NCI-H82 (cell line): ENCODE measurements around the gene GRIK3.
A peak's percentile ranks its signal among the peaks of the same experiment; 100 is the strongest.

ENCODE experiments used
- DNase-seq: peaks from one replicate; lab custom pipeline; 2025; lab: John Stamatoyannopoulos, UW

The GRIK3 gene

DNA sequence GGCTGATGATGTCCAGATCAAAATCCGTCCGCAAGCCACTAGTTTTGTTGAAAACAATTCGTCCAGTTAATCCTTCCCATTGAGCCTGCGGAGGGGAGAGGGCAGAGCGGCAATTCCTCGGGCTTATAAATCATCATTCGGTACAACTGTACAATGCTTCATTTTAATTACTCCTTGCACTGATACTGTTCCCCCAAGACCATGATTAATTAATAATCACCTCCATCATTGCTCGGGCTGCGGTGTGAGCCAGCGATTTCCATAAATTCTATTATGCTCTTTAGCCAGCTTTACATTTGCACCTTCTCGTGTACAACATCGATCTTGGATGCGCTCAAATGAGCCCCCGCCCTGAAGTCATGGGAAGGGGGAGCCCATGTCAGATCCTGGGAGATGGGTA lies 180.7 kb downstream of the GRIK3 start:
- no peak for DNase-seq

- no peak for DNase-seq
Observed at GRCh38 chr1:36852586-36852985, 181.7 kb downstream of the GRIK3 start.

DNA sequence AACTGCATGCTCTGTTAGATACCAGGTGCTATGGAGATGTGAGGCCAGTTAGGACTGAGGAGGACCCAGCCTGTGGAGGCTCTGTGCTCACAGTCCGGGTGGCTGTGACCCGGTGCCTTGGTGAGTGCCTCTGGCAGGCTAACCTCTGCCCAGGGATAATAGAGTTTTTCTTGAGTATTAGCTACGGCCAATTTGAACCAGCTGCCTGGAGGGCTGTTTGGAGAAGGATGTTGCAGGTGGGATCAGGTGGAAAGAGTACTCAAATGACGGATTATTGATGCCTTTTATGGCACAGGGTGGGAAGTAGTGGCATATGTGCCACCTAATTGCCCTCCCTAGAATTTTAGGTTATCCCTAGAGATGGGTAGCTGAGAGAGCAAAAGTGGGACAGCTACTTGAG lies 182.7 kb downstream of the GRIK3 start:
- DNase-seq = no peak

DNA sequence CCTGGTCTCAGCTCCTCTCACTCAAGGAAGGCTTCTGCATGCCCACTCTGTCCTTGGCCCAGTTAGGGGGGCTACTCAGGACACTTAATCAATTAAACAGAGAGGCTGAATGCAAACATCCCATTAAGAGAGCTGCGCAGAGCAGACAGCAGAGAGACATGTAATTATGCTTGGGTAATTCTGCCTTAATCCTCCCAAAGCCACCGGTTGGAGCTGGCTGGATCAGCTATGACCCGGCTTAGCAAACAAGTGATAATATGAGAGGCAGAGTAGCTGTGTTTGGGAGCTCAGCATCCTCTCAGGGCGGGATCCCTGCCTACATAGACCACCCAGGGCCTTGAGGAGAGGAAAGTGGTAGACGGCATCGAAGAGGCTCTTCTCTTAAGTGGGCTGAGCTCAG lies 183.2 kb downstream of the GRIK3 start:
- peak; percentile 99 for DNase-seq

DNA sequence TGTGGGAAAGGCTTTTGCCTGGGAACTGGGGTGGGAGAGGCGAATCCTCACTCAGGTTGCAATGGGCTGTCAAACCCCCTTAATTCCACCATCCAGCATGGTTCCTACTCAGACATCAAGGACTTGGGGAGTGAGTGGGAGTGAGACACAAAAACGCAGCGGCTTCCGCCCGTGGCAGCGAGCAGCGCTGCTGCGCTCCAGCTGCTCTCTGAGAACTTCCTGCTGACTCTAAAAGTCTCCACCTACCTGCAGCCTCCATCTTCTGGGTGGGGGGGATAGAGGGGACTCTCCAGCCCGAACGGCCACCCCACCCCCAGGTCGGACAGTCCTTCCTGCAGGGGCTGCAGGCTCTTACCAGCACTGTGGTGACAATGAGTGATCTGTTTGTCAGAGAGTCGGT lies 184.4 kb downstream of the GRIK3 start:
- no peak for DNase-seq

GRCh38 chr1:36847761-36848160 lies 186.6 kb downstream of the GRIK3 start:
- peak; percentile 86 for DNase-seq

DNA sequence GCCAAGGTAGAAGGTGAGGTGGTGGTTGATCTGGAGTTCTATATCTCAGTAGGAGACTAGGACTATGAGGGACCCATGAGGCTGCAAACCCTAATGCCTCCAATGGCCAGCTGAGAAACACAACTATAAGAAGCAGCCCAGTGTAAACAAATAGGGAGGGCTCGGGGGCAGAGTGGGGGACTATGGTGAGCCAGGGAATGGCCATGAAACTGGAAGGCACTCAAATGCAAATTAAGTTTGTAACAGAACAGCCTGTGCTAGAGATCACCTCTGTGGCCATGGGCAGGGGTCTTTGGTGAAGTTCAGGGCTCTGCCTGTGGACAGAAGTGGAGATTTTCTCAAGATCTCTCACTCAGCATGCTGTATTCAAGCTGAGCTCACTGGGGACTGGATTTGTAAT lies 187.1 kb downstream of the GRIK3 start:
- no peak for DNase-seq

DNA sequence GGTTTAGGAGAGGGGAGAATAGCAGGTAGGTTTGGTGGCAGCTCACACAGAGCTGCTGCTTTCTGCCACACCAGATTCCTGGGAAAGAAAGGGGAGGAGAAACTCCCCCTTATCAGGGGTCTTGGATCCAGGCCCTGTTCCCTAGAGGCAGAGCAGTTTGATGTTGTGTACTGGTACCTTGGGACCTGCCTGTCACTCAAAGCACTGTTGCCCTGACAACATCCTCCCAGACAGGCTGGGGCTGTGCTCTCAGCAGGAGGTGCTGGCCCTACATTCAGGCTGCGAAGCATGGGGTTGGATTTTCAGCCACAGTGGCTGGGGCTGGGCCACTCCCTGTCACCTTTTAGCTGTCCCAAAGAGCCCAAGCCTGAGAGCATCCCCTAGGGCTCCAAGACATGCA lies 188.0 kb downstream of the GRIK3 start:
- DNase-seq = peak; percentile 53

- no peak for DNase-seq
Observed at GRCh38 chr1:36845802-36846201, 188.5 kb downstream of the GRIK3 start.

DNA sequence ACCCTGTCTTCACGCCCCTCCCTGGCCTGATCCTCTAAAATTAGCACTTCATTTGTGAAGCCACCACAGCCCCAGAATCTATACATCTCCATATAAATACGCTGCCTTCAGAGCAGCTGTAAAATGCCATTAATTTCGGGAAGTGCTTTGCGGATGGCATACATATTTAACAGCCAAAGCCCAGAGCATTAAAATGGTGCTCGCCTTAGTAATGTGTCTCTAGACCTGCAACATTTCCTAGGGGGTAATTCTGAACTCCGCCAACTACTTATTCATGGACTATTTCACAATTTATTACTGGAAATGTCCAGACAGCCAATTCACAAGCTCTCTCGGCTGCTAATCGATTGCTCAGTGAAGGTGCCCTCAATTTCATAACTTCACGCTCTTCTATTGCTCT lies 189.4 kb downstream of the GRIK3 start:
- DNase-seq = no peak

DNA sequence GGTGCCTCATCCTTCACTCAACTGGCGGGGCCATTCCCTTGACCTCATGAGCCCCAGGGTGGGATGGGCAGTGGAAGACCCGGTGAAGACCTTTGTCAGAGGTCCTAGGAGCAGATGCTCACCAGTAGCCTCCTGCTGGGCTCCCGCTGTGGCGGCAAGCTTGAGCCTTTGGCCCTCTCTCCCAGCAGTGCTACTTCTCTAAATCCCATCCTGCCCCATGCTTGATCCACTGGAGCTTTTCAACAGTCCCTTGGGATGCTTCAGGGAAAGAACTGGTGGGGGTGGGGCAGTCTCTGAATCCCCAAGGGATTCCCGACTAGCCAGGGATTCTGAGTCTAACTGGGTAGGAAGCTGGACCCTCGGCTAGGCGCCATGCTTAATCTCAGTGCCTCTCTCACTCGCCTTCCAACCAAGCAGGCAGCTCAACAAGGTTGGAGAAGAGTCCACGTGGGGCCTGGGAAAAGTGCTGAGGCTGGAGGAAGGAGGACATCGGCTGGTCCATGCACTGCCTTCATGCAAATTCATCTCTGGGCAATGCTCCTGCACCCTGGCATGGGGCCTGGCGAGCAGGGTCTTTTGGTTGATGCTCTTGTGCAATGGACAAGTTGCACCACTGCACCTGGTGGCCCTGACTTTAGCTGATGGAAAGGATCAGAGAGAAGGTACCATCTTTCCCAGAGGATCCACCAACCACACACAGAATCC lies 190.3 kb downstream of the GRIK3 start:
- peak; percentile 97 for DNase-seq

- DNase-seq = no peak
Observed at GRCh38 chr1:36843027-36843426, 191.3 kb downstream of the GRIK3 start.

DNA sequence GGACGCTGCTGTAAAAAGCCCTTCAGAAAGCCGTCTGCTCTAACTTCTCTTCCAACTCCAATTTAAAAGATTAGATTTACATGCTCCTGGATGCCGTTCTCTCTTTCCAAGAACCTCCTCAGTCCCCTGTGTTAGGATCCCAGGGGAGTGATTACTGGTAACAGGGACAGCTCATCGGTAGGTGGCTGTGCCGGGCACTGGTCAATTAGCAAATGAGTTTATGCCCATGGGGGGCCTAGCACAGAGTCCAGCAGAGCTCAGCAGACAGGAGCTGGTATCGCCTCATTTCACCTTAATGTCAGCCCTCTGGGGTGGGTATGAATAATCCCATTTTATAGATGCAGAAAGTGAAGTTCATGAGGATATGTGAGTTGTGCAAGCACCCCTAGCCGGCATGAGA lies 191.9 kb downstream of the GRIK3 start:
- peak; percentile 24 for DNase-seq

DNA sequence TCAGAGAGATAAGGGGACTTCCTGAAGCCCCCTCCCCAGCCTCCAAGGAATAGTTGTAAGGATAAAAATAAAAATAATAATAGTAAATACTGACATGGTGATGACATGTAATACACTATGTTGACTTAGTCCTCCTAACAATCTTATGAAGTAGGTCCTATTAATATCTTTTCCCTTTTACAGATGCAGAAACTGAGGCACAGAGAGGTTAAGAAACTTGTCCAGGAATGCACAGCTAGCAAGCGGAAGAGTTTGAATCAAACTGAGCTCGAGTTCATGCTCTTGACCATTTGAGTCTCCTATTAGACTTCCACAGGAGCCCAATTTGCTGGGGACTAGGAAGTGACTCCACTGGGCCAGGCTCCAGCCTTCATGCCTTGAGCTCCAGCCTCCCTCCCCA lies 194.8 kb downstream of the GRIK3 start:
- no peak for DNase-seq

- DNase-seq = no peak
Observed at GRCh38 chr1:36838888-36839287, 195.4 kb downstream of the GRIK3 start.

DNA sequence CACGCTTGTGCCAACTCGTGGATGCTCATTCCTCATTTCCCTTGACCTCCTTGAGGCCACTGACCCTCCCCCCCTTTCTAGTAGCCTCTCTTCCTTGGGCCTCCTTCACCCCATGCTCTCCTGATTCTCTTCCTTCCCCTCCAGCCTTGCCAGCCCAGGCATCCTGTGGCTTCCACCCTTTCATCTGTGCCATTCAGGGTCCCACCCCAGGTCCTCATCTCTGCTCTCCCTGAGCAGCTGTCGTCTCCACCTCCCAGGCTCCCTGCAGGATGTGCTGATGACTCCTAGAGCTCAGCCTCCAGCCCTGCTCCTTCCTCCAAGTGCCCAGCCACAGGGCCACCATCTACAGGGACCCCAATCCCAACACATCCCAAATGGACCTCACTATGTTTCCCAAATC lies 197.4 kb downstream of the GRIK3 start:
- DNase-seq = no peak

DNA sequence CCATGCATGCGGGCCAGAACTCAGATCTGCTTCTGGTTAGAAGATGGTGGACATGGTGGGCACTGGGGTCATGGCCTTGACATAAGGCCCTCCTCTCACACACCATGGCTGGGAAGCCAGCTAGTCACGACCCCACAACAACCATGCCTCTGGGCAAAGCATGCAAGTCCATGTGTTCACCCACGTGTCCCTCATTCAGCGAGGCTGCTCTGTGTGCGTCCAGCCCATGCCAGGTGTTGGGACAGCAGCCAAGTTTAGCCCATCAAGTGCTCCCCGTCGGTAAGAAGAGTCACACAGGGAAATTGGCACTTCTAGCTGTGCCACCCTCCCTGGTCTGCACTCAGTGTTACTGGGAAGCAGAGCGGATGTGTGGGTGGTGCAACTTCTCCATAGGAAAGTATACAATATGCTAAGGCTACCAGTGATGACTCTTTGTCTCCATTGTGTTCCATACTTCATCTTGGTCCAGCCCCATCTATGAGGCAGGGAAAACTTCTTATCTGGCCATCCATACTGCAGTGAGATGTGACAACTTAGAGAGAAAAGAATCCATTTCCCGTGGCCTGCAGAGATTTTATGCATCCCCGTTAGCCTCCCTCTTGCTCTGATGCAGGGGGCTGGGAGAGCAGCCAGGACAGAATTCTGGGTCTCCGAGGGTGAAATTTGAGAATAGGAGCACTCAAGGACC lies 198.0 kb downstream of the GRIK3 start:
- DNase-seq = no peak

DNA sequence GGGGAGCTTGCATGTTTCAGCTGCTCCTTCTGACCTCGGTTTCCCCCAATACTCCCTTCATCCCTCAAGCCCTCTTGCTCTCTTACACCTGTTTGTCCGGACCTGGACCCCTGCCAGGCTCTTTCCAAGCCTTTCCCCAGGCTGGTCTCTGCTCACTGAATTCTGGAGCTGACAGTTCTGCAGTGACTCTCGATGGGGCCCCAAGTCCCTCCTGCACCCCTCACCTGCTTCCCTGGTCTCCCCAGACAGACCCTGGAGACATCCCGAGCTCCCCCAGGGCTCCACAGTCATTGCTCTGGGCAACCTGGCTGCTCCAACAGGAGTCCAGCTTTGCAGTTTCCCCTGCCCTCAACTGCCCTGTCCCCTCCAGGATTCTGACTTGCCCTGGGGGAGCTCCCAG lies 198.6 kb downstream of the GRIK3 start:
- DNase-seq = no peak

DNA sequence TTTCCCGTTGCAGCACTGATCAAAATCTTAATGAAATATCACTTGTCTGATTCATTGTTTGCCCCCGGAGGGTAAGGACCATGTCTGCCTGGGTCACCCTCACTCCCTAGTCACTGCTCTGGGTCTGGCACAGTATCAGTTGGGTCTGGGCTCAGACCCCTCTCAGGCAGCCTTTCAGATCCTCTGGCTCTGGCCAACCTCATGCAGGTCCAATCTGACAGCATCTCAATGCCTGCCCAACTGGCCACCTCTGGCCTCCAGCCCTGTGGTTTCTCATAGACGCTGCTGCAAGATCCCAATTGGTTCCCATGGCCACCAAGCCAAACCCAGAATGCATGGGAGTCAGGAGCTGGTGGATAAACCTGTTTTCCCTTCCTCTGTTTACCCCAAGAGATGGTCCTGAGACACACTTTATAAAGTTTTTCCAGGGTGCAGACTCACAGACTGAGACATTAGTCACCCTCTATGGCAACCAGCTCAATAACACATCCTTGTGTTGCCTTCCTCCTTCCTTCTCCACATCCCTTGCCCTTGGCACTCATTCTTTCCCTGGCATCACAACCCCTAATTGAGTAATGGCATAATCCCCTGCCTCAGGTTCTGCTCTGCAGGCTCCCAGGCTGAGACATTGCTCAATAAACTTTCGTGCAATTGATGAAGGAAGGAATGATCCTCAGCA lies 199.2 kb downstream of the GRIK3 start:
- no peak for DNase-seq

- no peak for DNase-seq
Observed at GRCh38 chr1:36834586-36834985, 199.7 kb downstream of the GRIK3 start.

DNA sequence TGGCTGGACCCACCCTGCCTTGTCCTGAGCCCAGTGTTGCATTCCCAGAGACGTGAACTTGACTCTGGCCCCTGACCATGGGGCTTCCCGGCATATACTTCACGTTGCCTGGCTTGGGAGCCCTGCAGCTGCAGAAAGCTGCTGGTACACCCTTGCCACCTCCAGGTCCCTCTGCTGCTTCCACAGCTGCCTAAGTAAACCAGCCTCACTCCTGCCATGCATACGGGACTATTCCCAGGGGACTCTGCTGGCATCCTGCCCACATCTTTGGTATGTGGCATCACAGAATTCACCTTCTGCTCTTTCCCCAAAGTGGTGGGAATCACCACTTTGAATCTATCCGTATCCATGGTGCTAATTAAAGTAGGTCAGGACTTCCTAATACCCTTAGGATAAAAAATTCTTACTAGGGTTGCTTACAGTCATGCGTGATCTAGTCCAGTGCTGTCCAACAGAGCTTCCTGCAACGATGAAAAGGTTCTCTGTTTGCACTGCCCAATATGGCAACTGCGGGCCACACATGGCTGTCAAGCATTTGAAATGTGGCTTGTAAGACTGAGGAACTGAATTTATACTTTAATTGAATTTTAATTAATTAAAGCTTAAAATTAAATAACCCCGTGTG lies 203.0 kb downstream of the GRIK3 start:
- peak; percentile 72 for DNase-seq

- no peak for DNase-seq
Observed at GRCh38 chr1:36829961-36830360, 204.4 kb downstream of the GRIK3 start.

GRCh38 chr1:36829066-36829465 lies 205.2 kb downstream of the GRIK3 start:
- no peak for DNase-seq
